Measurements from ENCODE around the gene PYGO2.

PYGO2 gene

GRCh38 chr1:155003227-155003765 is 41.7 kb upstream of the PYGO2 start:
- peak overlapping the region; percentile 94 for H3K4me3 ChIP-seq
- TF ChIP-seq, protein P1, sequence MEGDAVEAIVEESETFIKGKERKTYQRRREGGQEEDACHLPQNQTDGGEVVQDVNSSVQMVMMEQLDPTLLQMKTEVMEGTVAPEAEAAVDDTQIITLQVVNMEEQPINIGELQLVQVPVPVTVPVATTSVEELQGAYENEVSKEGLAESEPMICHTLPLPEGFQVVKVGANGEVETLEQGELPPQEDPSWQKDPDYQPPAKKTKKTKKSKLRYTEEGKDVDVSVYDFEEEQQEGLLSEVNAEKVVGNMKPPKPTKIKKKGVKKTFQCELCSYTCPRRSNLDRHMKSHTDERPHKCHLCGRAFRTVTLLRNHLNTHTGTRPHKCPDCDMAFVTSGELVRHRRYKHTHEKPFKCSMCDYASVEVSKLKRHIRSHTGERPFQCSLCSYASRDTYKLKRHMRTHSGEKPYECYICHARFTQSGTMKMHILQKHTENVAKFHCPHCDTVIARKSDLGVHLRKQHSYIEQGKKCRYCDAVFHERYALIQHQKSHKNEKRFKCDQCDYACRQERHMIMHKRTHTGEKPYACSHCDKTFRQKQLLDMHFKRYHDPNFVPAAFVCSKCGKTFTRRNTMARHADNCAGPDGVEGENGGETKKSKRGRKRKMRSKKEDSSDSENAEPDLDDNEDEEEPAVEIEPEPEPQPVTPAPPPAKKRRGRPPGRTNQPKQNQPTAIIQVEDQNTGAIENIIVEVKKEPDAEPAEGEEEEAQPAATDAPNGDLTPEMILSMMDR (IDR thresholded peaks at IDR 0.05): no peak

DNA sequence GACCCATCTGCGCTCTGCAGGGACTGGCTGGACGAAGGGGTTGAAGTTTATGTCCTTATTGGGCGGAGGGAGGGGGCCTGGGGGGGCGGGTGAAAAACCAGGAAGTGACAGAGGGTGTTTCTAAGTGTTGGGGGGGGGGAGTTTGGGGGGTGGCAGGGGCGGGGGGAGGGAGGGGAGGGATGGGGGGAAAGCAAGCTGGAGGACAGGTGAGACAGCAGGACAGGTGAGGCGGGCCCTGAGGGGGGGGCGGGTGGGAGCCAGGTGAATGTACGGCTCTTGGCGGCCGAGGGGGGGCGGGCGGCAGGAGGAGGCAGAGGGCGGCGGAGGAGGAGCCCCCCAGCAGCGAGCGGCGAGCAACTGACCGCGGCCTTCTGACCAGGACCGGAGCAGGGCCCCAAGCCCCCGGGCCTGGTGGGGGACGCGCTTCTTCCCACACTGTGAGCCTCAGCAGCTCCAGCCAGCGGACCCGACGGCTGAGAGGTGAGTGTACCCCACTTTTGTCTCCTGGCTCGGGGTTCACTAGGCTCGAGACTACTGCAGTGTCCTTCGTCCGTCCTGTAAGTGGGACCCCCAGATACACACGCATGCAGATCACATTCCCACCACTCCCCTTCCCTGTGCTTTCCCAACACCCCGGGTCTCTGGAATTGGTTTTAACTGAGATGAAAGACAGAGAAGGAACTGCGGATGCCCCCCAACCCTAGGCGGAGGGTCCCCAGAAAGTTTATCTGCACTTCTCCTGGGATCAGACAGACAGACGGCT is 41.1 kb upstream of the PYGO2 start, which contains the start of gene ZBTB7B:
Gene ZBTB7B, plus strand, starts transcription at position 339 of the 763 bp plus-strand sequence. CDS start 11,859 bp downstream, outside the sequence.
- DNase-seq (ENCODE audit: low spot score): no peak
- TF ChIP-seq, protein P1 (IDR thresholded peaks at IDR 0.05): no peak
- Histone ChIP-seq H3K27ac (peak within 1 kb of the TSS; percentile 93 to 98), H3K4me3 (peak within 1 kb of the TSS; percentile 94)

More at GRCh38 chr1:155003227-155003765, 41.7 kb upstream of the PYGO2 start:
- DNase-seq (ENCODE audit: low spot score): no peak
- peak overlapping the region; percentile 93 to 98 for H3K27ac ChIP-seq

GRCh38 chr1:155001675-155002463 is 40.3 kb upstream of the PYGO2 start:
- Histone ChIP-seq H3K4me3 (peak overlapping the region; percentile 94), H3K27ac (peak overlapping the region; percentile 93 to 98)
- TF ChIP-seq, protein P1 (IDR thresholded peaks at IDR 0.05): no peak
- peak; percentile 100 for DNase-seq (ENCODE audit: low spot score)

DNA sequence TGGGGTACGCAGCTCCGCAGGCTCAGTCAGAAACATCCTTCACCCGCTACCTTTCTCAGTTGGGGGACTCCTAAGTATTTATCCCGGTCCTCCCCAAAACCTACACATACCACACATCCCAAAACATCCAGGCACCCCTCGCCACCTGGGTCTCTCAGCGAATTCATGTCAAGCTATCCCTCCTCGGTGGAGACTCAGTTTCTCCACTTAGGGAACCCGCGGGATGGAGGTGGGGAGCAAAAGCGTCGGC is 39.8 kb upstream of the PYGO2 start:
- H3K27ac ChIP-seq: peak overlapping the region; percentile 93 to 98
- no peak for DNase-seq (ENCODE audit: low spot score)
- H3K4me3 ChIP-seq: peak overlapping the region; percentile 94
- TF ChIP-seq, protein P1 (IDR thresholded peaks at IDR 0.05): no peak

GRCh38 chr1:155000726-155001424 is 39.3 kb upstream of the PYGO2 start:
- Histone ChIP-seq H3K4me3 (peak overlapping the region; percentile 94), H3K27ac (peak overlapping the region; percentile 93 to 98)
- TF ChIP-seq, protein P1 (IDR thresholded peaks at IDR 0.05): no peak
- peak; percentile 92 for DNase-seq (ENCODE audit: low spot score)

DNA sequence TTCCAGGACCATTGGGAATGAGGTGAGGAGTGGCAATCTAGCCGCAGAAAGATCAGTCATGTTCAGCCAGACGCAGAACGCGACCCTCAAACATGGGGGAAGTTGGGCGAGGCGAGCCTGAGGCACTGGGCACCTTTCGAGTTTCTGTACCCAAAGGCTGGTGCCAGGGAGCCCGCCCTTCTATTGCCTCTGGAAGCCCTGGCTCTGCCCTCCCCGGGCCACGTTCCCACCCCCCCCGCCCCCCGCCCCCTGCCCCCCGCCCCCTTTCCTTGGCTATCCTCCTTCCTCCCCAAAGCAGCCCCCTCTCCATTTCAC is 38.8 kb upstream of the PYGO2 start:
- TF ChIP-seq, protein P1 (IDR thresholded peaks at IDR 0.05): no peak
- Histone ChIP-seq H3K27ac (peak overlapping the region; percentile 93 to 98), H3K4me3 (peak overlapping the region; percentile 94)
- peak; percentile 82 for DNase-seq (ENCODE audit: low spot score)

Data from coronary artery (tissue), 2 donors.